Ovary (tissue), 3 donors: ENCODE measurements around the gene RADIL.

Source experiments
- CTCF ChIP-seq, 3 donors: fragments of 450-650 bp in 2 of 3; fragments of 200-600 bp in 1 of 3; IDR thresholded peaks; one replicate each; pipeline versions ENCODE4 v1.5.1 to v1.8.0; 2016 to 2022; ENCODE audit warnings: antibody characterized with exemption in 3 of 3, mild to moderate bottlenecking in 1 of 3
- EP300 ChIP-seq: sonication (generic); formaldehyde crosslinking; IDR thresholded peaks from one replicate; pipeline ENCODE4 v1.6.1; 2017; ENCODE audit warnings: antibody characterized with exemption
- POLR2A ChIP-seq: fragments of 450-650 bp; IDR thresholded peaks from one replicate; pipeline ENCODE4 v1.6.1; 2017; ENCODE audit warnings: antibody characterized with exemption, mild to moderate bottlenecking, moderate library complexity
- donor health status: DM: no; HTN: no; CAD: no.

- TF ChIP-seq POLR2A = no peak
- no peak for TF ChIP-seq CTCF (IDR thresholded peaks at IDR 0.05)
- TF ChIP-seq EP300 = no peak
Observed at GRCh38 chr7:4771737-4772136, 111.8 kb downstream of the RADIL start.
